ENCODE measurements around the gene MADD.
A peak's percentile ranks its signal among the peaks of the same experiment; 100 is the strongest.

GRCh38 chr11:47269829-47270305, at the start of gene MADD:
- TF ChIP-seq CTCF (IDR thresholded peaks at IDR 0.05) (peak in 1 of 4 donors; percentile 6), POLR2A (IDR thresholded peaks at IDR 0.05) (peak; percentile 76)

Data from right lobe of liver (tissue), 4 donors.